GM18867 (cell line): ENCODE data around the gene EXOC4.
"Not testable (repeated sequence)": the region's sequence is repeated elsewhere in the genome, so short reads cannot be mapped to it uniquely, and the experiment has no call there.

Experiments
- ATAC-seq: cut with Tn5 transposase; IDR thresholded peaks from one replicate; pipeline ENCODE4 v1.9.1; 2021; ENCODE audit warnings: mild to moderate bottlenecking, moderate library complexity; ENCODE audit not compliant: unreplicated experiment

The EXOC4 gene

GRCh38 chr7:133275008-133275407, 22.1 kb downstream of the EXOC4 start:
- ATAC-seq: no peak

GRCh38 chr7:133275446-133276095, 22.7 kb downstream of the EXOC4 start:
- ATAC-seq: no peak

- not testable (repeated sequence) for ATAC-seq
Observed at GRCh38 chr7:133278975-133279374, 26.1 kb downstream of the EXOC4 start.

GRCh38 chr7:133282094-133282493, 29.2 kb downstream of the EXOC4 start:
- no peak for ATAC-seq

- ATAC-seq: no peak
Observed at GRCh38 chr7:133284092-133284491, 31.2 kb downstream of the EXOC4 start.

GRCh38 chr7:133288970-133289369, 36.1 kb downstream of the EXOC4 start:
- no peak for ATAC-seq

- no peak for ATAC-seq
Observed at GRCh38 chr7:133290041-133290440, 37.2 kb downstream of the EXOC4 start.

GRCh38 chr7:133290676-133291333, 37.9 kb downstream of the EXOC4 start:
- peak; percentile 54 for ATAC-seq

- no peak for ATAC-seq
Observed at GRCh38 chr7:133292631-133293030, 39.8 kb downstream of the EXOC4 start.

- no peak for ATAC-seq
Observed at GRCh38 chr7:133293384-133294160, 40.7 kb downstream of the EXOC4 start.

- no peak for ATAC-seq
Observed at GRCh38 chr7:133294234-133294633, 41.4 kb downstream of the EXOC4 start.

- no peak for ATAC-seq
Observed at GRCh38 chr7:133295484-133295883, 42.6 kb downstream of the EXOC4 start.

- no peak for ATAC-seq
Observed at GRCh38 chr7:133297093-133297492, 44.2 kb downstream of the EXOC4 start.

- ATAC-seq: no peak
Observed at GRCh38 chr7:133298080-133298479, 45.2 kb downstream of the EXOC4 start.

- ATAC-seq: no peak
Observed at GRCh38 chr7:133299676-133300075, 46.8 kb downstream of the EXOC4 start.

- ATAC-seq: no peak
Observed at GRCh38 chr7:133300088-133300487, 47.2 kb downstream of the EXOC4 start.

GRCh38 chr7:133300811-133301210, 47.9 kb downstream of the EXOC4 start:
- ATAC-seq: no peak

GRCh38 chr7:133301444-133301843, 48.6 kb downstream of the EXOC4 start:
- ATAC-seq: no peak

- no peak for ATAC-seq
Observed at GRCh38 chr7:133303372-133303771, 50.5 kb downstream of the EXOC4 start.

- ATAC-seq: no peak
Observed at GRCh38 chr7:133303931-133304330, 51.1 kb downstream of the EXOC4 start.

- no peak for ATAC-seq
Observed at GRCh38 chr7:133309333-133309732, 56.5 kb downstream of the EXOC4 start.
